ENCODE results near the gene CNKSR2. TPM values are rescaled to one million over a fixed set of nuclear protein-coding genes. Genes with fewer than 3 reads are reported as not detected.

The CNKSR2 gene
- total and polyA plus RNA-seq, 2 of the 13 experiments (the other 11 are each of a cell fraction or from before 2014, with no cell fraction given) = not detected

- Histone ChIP-seq H3K4me2 (ENCODE audit: low read depth, low read length) (no peak overlapping the region), H3K4me3 (replicated peaks in 1 of 3; ENCODE audit: insufficient read depth in 1 of 3, low read depth in 2 of 3, low read length in 3 of 3) (no peak overlapping the region), H3K4me1 (ENCODE audit: insufficient read depth, low read length) (no peaks in the 10 kb centered on the region), H3K9ac (ENCODE audit: insufficient read depth, low read depth, low read length) (no peak overlapping the region), H3K27me3 (ENCODE audit: control insufficient read depth in 1 of 2, insufficient read depth in 2 of 2, low read length in 2 of 2) (no peaks in the 10 kb centered on the region), H3K27ac (ENCODE audit: extremely low read length, insufficient read depth, low read length) (no peak overlapping the region), H3K79me2 (ENCODE audit: insufficient read depth, low read length) (no peaks in the 10 kb centered on the region), H3K36me3 (replicated peaks in 1 of 2; ENCODE audit: control insufficient read depth in 1 of 2, insufficient read depth in 2 of 2, low read length in 2 of 2) (no peaks in the 10 kb centered on the region), H3K9me3 (ENCODE audit: low read length) (no peaks in the 10 kb centered on the region), H2AFZ (ENCODE audit: low read length) (no peak overlapping the region), H4K20me1 (ENCODE audit: insufficient read depth, low read length) (no peaks in the 10 kb centered on the region)
- ATAC-seq (no peak), DNase-seq (ENCODE audit: low spot score) (no peak), FAIRE-seq (no peak)
- in situ Hi-C loops (cut with HindIII; ENCODE audit: extremely low pct_ligation_motif_present, low pct_unique_long_range_greater_than_20kb) = no loop called here
- intact Hi-C loops (cut with micrococcal nuclease; ENCODE audit: unreplicated experiment) = no loop called here
- BruUV-seq (replicated peaks) = no TSS peak
- TF ChIP-seq, protein P1, sequence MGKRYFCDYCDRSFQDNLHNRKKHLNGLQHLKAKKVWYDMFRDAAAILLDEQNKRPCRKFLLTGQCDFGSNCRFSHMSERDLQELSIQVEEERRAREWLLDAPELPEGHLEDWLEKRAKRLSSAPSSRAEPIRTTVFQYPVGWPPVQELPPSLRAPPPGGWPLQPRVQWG (CRISPR knock-in tag; IDR thresholded peaks at IDR 0.05; ENCODE audit: borderline replicate concordance, low read depth) = no peak
- TF ChIP-seq PAF1 (CRISPR knock-in tag; IDR thresholded peaks at IDR 0.05) (no peak), E2F2 (CRISPR knock-in tag; IDR thresholded peaks at IDR 0.05; ENCODE audit: borderline replicate concordance) (no peak), CREM (IDR thresholded peaks at IDR 0.05) (no peak), CREM (CRISPR knock-in tag; IDR thresholded peaks at IDR 0.05) (no peak), HMG20A (CRISPR knock-in tag; IDR thresholded peaks at IDR 0.05; ENCODE audit: borderline replicate concordance) (no peak), SRSF4 (IDR thresholded peaks at IDR 0.05; ENCODE audit: low read depth, low read length, poor library complexity, severe bottlenecking) (no peak), ATF5 (CRISPR knock-in tag; IDR thresholded peaks at IDR 0.05; ENCODE audit: low read depth) (no peak), HMGA1 (CRISPR knock-in tag; conservative IDR thresholded peaks at IDR 0.05) (no peak), ZNF230 (CRISPR knock-in tag; IDR thresholded peaks at IDR 0.05) (no peak), ZBTB10 (CRISPR knock-in tag; IDR thresholded peaks at IDR 0.05; ENCODE audit: borderline replicate concordance) (no peak), ZNF34 (CRISPR knock-in tag; IDR thresholded peaks at IDR 0.05; ENCODE audit: borderline replicate concordance) (no peak), MAZ (IDR thresholded peaks at IDR 0.05; ENCODE audit: borderline replicate concordance, low read depth, low read length) (no peak), MAZ (CRISPR knock-in tag; IDR thresholded peaks at IDR 0.05; ENCODE audit: low read depth) (no peak), NCOA2 (CRISPR knock-in tag; IDR thresholded peaks at IDR 0.05) (no peak), ZSCAN12 (CRISPR knock-in tag; IDR thresholded peaks at IDR 0.05) (no peak), ZNF577 (CRISPR knock-in tag; IDR thresholded peaks at IDR 0.05; ENCODE audit: borderline replicate concordance, low read depth) (no peak)
- TF ChIP-seq, protein P2, sequence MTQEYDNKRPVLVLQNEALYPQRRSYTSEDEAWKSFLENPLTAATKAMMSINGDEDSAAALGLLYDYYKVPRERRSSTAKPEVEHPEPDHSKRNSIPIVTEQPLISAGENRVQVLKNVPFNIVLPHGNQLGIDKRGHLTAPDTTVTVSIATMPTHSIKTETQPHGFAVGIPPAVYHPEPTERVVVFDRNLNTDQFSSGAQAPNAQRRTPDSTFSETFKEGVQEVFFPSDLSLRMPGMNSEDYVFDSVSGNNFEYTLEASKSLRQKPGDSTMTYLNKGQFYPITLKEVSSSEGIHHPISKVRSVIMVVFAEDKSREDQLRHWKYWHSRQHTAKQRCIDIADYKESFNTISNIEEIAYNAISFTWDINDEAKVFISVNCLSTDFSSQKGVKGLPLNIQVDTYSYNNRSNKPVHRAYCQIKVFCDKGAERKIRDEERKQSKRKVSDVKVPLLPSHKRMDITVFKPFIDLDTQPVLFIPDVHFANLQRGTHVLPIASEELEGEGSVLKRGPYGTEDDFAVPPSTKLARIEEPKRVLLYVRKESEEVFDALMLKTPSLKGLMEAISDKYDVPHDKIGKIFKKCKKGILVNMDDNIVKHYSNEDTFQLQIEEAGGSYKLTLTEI (CRISPR knock-in tag; conservative IDR thresholded peaks at IDR 0.05) = no peak
- POLR2A ChIA-PET = no interaction called here
- CTCF ChIA-PET (ENCODE audit: low intra/inter-chr PET ratio, low total read pairs) = no interaction called here
- 0% methylated on average over 3 of the region's 3 CpGs for WGBS (ENCODE audit: low lambda C conversion rate)
These were observed 38.7 kb downstream of the CNKSR2 start for GRCh38 chrX:21412883-21413282.

All from HepG2 (cell line).